WI38 (cell line): ENCODE measurements around the gene SIPA1L3.

Experiments used
- H3K4me3 ChIP-seq: 2 replicates; pipeline ENCODE4 v1.5.1; 2011; ENCODE audit warnings: low read depth, mild to moderate bottlenecking, control low read depth, low read length
- TF ChIP-seq, protein P1 (sequence below): IDR thresholded peaks from 2 replicates; pipeline ENCODE4 v1.5.1; 2012; ENCODE audit warnings: low read depth, mild to moderate bottlenecking, control low read depth, low read length

The SIPA1L3 gene

DNA sequence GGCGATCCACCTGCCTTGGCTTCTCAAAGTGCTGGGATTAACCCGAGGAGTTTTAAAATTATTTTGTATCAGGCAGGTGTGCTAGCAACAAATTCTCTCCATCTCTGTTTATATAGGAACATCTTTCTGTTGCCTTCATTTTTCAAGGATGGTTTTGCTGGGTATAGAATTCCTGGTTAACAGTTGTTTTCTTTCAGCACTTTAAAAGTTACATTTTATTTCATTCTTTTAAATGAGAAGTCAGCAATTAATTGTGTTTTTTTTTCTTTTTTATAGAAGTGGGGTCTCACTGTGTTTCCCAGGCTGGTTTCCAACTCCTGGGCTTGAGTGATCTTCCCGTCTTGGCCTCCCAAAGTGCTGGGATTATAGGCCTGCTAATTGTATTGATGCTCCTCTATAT is 273.1 kb downstream of the SIPA1L3 start:
- H3K4me3 ChIP-seq = no peak overlapping the region
- TF ChIP-seq, protein P1, sequence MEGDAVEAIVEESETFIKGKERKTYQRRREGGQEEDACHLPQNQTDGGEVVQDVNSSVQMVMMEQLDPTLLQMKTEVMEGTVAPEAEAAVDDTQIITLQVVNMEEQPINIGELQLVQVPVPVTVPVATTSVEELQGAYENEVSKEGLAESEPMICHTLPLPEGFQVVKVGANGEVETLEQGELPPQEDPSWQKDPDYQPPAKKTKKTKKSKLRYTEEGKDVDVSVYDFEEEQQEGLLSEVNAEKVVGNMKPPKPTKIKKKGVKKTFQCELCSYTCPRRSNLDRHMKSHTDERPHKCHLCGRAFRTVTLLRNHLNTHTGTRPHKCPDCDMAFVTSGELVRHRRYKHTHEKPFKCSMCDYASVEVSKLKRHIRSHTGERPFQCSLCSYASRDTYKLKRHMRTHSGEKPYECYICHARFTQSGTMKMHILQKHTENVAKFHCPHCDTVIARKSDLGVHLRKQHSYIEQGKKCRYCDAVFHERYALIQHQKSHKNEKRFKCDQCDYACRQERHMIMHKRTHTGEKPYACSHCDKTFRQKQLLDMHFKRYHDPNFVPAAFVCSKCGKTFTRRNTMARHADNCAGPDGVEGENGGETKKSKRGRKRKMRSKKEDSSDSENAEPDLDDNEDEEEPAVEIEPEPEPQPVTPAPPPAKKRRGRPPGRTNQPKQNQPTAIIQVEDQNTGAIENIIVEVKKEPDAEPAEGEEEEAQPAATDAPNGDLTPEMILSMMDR = no peak

- TF ChIP-seq, protein P1 = no peak
- H3K4me3 ChIP-seq = no peak overlapping the region
Measured at GRCh38 chr19:38182536-38183210, 275.7 kb downstream of the SIPA1L3 start.

DNA sequence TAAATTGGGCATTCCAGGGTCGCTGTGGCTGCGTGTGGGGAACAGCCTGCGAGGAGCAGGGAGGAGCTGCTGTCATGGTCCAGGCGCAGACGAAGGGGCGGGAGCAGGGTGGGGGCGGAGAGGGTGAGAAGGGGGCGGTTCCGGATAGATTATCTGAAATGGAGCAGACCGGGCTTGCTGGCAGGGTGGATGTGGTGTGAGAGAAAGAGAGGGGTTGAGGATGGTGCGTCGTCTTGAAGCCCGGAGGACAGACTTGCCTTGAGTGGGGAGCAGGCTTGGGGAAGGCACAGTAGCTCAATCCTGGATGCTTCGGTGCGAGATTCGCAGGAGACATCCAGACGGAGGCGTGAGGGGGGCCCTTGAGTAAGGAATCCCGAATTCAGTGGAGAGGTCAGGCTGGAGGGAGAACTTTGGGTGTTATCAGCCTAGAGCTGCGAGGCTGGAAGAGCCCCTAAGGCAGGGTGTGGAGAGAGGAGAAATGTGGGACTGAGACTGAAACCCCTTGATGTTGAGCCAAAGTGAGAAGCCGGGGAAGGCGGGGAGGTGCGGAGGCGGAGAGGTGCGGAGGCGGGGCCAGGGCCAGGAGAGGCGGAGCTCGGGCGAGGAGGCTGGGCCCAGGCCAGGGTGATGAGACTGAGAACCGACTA is 276.4 kb downstream of the SIPA1L3 start:
- TF ChIP-seq, protein P1 = no peak
- H3K4me3 ChIP-seq = no peak overlapping the region

DNA sequence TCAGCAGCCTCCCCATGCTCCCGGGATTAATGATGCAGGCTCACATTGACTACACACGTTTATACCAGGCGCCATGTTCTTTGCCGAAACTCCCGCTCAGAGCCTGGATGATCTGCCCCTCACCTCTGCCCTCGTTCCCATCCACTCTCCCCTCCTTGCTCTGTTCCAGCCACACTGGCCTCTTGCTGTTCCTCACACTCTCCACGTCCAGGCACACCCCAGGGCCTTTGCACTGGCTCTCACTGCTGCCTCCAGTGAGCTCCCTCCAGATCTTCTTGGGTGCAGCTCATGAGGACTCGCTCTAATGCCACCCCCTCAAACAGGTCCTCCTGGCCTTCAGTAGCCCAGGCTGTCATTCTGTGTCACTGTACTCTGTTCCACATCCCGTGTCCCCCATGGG is 277.8 kb downstream of the SIPA1L3 start:
- TF ChIP-seq, protein P1 = no peak

GRCh38 chr19:38185562-38185961 is 278.6 kb downstream of the SIPA1L3 start:
- TF ChIP-seq, protein P1 = no peak
- H3K4me3 ChIP-seq = no peak overlapping the region

More for the DNA sequence above, 277.8 kb downstream of the SIPA1L3 start:
- no peak overlapping the region for H3K4me3 ChIP-seq

DNA sequence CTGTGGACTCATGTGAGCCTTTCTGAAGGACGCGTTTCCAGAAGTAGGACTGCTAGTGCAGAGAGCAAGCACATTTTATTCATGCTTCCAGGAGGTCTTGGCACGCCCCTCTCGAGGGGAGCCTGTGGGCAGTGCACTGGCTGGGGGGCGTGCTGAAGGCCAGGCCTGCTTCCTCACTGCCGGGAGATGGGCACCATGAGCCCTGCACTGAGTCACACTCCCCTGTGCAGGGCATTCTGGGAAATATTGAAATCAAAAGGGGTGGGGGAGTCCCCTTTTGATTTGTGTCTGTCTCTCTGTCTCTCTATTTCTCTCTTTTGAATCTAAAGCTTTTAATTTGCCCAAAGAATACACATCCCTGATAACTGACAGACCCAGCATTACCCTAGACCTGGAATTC is 283.1 kb downstream of the SIPA1L3 start:
- no peak overlapping the region for H3K4me3 ChIP-seq
- TF ChIP-seq, protein P1 = no peak

DNA sequence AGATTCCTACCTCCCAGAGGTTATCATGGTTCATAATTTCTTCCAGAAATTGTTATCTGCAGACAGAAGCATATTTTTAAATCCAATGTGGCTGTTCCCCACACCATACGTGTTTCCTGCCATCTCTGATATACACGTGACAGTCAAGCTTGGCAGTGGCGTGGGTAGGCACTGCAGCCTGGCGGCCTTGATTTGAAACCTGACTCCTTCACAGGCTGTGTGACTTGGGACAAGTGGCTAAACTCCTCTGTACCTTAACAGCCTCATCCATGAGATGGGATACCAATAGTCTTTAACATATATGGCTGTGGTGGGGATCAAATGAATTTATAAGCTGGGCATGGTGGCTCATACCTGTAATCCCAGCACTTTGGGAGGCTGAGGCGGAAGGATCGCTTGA is 283.8 kb downstream of the SIPA1L3 start:
- TF ChIP-seq, protein P1 = no peak
- no peak overlapping the region for H3K4me3 ChIP-seq
